Activated B cell treated with CpG ODN at 0.5 μM for 24 hours (primary cell): ENCODE results near the gene MRPL2. TPM values are rescaled to one million over a fixed set of nuclear protein-coding genes. Genes with fewer than 3 reads are reported as not detected.
A peak's percentile ranks its signal among the peaks of the same experiment; 100 is the strongest.

Source experiments
- ATAC-seq: fragments of 200-7000 bp; cut with Tn5 transposase; one replicate; pipeline ENCODE4 v1.10.0; 2021; ENCODE audit warnings: low read depth, mild to moderate bottlenecking, moderate library complexity
- CTCF ChIA-PET: fragments of 350-600 bp; sonication (Branson Sonifier 250); formaldehyde crosslinking; loops from one replicate; lab custom pipeline; 2021; ENCODE audit warnings: antibody characterized with exemption; lab: Charles Lee
- POLR2A ChIA-PET: fragments of 350-600 bp; sonication (Branson Sonifier 250); formaldehyde crosslinking; loops from one replicate; lab custom pipeline; 2021; ENCODE audit warnings: antibody characterized with exemption; lab: Charles Lee
- DNase-seq: peaks from one replicate; pipeline ENCODE4 v3.0.0; 2022
- H3K27ac Mint-ChIP-seq: one replicate; pipeline ENCODE4 v1.8.0; 2020; ENCODE audit warnings: mixed read lengths
- H3K27me3 Mint-ChIP-seq: one replicate; pipeline ENCODE4 v1.8.0; 2021; ENCODE audit warnings: mixed read lengths
- H3K36me3 Mint-ChIP-seq: one replicate; pipeline ENCODE4 v1.8.0; 2021; ENCODE audit warnings: low read depth, mixed read lengths
- H3K4me1 Mint-ChIP-seq: one replicate; pipeline ENCODE4 v1.8.0; 2021; ENCODE audit warnings: mixed read lengths
- H3K4me3 Mint-ChIP-seq: one replicate; pipeline ENCODE4 v1.8.0; 2020; ENCODE audit warnings: mild to moderate bottlenecking, mixed read lengths
- H3K9me3 Mint-ChIP-seq: one replicate; pipeline ENCODE4 v1.8.0; 2020; ENCODE audit warnings: mixed read lengths
- intact Hi-C: fragments of 100-400 bp; cut with micrococcal nuclease; formaldehyde crosslinking; loops from one replicate; pipeline ENCODE4 v1.15.1; 2024
- total RNA-seq: library from RNA; stranded (reverse); gene quantifications from 2 replicates; pipeline ENCODE4 v1.2.3, GENCODE V29; 2022
- TF ChIP-seq, protein P1 (sequence below): fragments of 200-600 bp; IDR thresholded peaks from one replicate; pipeline ENCODE4 v1.8.0; 2022; ENCODE audit warnings: antibody characterized with exemption, mild to moderate bottlenecking

MRPL2 gene
- total RNA-seq, 1 donor from 2014 or later: 43.9 TPM

DNA sequence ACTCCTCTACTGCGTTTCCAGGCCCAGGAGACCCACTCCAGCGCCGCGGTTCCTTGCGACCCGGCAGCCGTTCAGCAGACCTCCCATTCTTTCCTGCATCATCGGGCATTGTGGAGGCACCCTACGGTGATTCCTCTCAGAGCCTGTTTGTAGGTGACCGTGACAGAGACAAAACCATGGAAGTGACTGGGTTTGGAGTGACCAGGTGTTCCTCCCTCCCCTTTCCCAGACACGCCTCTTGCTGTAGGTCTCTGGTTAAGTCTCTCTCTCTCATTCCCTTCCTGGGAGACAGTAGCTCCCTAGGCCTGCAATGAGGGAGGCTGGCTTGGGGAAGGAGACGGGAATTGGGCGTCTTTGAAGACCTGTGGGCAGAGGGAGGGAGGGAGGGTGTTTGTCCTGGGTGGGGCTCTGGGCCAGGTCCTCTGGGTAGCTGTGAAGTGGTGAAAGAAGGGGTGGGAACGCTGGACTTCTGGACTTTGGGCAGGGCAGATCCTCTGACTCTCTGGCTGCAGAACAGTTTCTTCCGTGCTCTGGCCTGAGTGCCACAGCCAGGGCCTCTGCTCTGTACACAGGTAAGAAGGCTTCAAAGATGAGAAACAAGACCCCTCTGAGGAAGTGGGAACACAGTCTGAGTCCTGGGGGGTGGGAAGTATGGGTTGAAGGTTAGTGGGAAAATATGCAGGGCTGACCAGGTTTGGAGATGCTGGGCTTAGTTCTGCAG is 960 bp upstream of the MRPL2 start:
- Mint-ChIP-seq H3K27me3 (no peaks in the 10 kb centered on the region), H3K27ac (peak overlapping the region; percentile 97), H3K36me3 (peaks cover 46% of the 10 kb centered on the region), H3K4me3 (peak overlapping the region; percentile 95), H3K4me1 (peaks cover 37% of the 10 kb centered on the region), H3K9me3 (no peaks in the 10 kb centered on the region)
- TF ChIP-seq, protein P1, sequence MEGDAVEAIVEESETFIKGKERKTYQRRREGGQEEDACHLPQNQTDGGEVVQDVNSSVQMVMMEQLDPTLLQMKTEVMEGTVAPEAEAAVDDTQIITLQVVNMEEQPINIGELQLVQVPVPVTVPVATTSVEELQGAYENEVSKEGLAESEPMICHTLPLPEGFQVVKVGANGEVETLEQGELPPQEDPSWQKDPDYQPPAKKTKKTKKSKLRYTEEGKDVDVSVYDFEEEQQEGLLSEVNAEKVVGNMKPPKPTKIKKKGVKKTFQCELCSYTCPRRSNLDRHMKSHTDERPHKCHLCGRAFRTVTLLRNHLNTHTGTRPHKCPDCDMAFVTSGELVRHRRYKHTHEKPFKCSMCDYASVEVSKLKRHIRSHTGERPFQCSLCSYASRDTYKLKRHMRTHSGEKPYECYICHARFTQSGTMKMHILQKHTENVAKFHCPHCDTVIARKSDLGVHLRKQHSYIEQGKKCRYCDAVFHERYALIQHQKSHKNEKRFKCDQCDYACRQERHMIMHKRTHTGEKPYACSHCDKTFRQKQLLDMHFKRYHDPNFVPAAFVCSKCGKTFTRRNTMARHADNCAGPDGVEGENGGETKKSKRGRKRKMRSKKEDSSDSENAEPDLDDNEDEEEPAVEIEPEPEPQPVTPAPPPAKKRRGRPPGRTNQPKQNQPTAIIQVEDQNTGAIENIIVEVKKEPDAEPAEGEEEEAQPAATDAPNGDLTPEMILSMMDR: no peak
- POLR2A ChIA-PET: interaction anchor here (0.7 to 2.9 kb wide), 8 partner anchors 11 to 740 kb away, joined by 4 to 20 read pairs (median 10); partner anchors contain the start of genes CUL9, KLHDC3, MEA1 and PPP2R5D
- intact Hi-C loops: no loop called here
- CTCF ChIA-PET: no interaction called here
- no peak for DNase-seq
- no peak for ATAC-seq

DNA sequence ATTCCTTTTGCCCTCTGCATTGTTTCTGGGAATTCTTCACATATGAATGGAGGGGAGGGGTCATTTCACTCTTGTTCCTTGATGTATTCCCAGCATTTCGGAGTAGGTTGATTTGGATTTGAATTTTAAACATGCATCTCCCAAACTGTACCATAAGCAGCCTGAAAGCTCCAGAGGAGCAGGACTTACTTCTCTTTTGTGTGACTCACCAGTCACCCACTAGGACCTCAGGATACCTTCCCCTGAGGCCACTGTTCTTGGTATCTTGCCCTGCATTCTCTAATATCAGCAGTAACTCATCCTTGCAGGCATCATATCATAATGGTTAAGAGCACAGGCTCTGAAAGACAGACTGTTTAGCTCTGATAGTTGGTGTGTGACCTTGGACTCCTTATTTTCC is 703 bp downstream of the MRPL2 start:
- ChIA-PET POLR2A (interaction anchor here (0.6 to 2.9 kb wide), 16 partner anchors 9 to 578 kb away, joined by 3 to 33 read pairs (median 4); partner anchors contain the start of genes CNPY3, CUL9, KLHDC3 and MEA1), CTCF (no interaction called here)
- peaks cover 45% of the 10 kb centered on the region for H3K36me3 Mint-ChIP-seq
- DNase-seq: no peak
- peak overlapping the region; percentile 95 for H3K4me3 Mint-ChIP-seq
- peaks cover 45% of the 10 kb centered on the region for H3K4me1 Mint-ChIP-seq
- no peaks in the 10 kb centered on the region for H3K9me3 Mint-ChIP-seq
- H3K27me3 Mint-ChIP-seq: no peaks in the 10 kb centered on the region
- H3K27ac Mint-ChIP-seq: peak overlapping the region; percentile 97
- TF ChIP-seq, protein P1: no peak
- intact Hi-C loops: loop anchor here (2.0 to 10.0 kb wide), 5 partner anchors 74 to 518 kb away; partner anchors contain the start of genes BICRAL, DNPH1, POLH and PPP2R5D
- no peak for ATAC-seq

DNA sequence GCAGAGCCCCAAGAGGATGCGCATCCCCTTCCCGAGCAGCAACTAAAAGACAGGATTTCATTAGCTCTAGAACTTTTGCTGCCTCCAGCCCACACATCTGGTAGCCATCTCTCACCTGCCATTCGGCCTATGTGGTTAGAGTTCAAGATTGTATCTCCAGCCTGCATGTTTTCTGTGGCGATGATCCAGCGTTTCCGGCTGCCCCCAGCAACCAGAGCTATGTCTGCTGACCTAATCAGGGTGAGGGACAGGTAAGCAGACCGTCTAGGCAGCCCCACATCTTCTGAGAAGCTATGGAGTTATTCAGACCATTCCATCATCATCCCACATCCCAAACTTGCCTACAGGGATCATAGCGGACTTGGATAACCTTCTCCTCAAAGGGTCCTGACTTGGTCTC is 3.3 kb downstream of the MRPL2 start:
- no peak for DNase-seq
- ChIA-PET POLR2A (interaction anchor here (0.9 to 3.6 kb wide), 4 partner anchors 23 to 77 kb away, joined by 3 to 37 read pairs (median 3); partner anchors contain the start of genes KLHDC3 and RRP36), CTCF (no interaction called here)
- Mint-ChIP-seq H3K27me3 (no peaks in the 10 kb centered on the region), H3K4me1 (peaks cover 60% of the 10 kb centered on the region), H3K4me3 (no peak overlapping the region), H3K9me3 (no peaks in the 10 kb centered on the region), H3K36me3 (peaks cover 48% of the 10 kb centered on the region), H3K27ac (peak overlapping the region; percentile 30)
- TF ChIP-seq, protein P1: no peak
- ATAC-seq: no peak
- intact Hi-C loops: loop anchor here (5.0 to 10.0 kb wide), 3 partner anchors 169 to 309 kb away; partner anchors contain the start of genes BICRAL, DNPH1 and ZNF318

DNA sequence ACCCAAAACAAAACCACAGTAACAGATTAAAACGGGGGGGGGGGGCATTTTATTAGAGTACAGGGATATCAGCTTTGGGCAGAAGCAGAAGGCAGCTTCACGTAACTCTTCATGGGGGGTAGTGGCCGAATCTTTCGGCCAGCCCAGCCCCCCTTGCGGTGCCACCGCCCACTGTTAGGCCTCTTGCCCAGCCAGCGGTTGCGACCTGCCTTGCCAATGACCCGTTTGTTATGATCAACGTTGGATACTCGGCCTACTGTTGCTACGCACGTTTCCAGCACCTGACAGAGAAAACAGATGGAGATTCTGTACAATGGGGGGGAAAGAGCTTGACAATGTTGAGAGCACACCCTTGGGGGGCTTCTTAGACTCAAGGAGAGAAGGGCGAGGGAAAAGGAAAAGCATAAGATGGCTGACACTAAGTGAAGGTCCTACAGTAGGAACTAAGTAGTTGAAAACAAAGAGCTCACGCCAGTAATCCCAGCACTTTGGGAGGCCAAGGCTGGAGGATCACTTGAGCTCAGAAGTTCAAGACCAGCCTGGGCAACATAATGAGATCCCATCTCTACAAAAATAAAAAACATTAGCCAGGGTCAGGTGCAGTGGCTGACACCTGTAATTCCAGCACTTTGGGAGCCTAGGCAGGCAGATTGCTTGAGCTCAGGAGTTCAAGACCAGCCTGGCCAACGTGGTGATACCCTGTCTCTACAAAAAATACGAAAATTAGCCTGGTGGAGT is 4.9 kb downstream of the MRPL2 start:
- TF ChIP-seq, protein P1: no peak
- Mint-ChIP-seq H3K4me1 (peaks cover 44% of the 10 kb centered on the region), H3K27ac (peak overlapping the region; percentile 90), H3K9me3 (no peaks in the 10 kb centered on the region), H3K36me3 (peaks cover 58% of the 10 kb centered on the region), H3K4me3 (peak overlapping the region; percentile 90), H3K27me3 (no peaks in the 10 kb centered on the region)
- ATAC-seq: no peak
- intact Hi-C loops: loop anchor here (10.0 kb wide), 2 partner anchors 170 to 310 kb away; partner anchors contain the start of genes DNPH1 and ZNF318
- ChIA-PET CTCF (interaction anchor here (1.0 kb wide), 1 partner anchor 154 kb away, joined by 3 read pairs; no protein-coding TSS in a partner anchor), POLR2A (interaction anchor here (0.5 to 3.6 kb wide), 28 partner anchors 24 to 764 kb away, joined by 3 to 43 read pairs (median 4); partner anchors contain the start of genes ABCC10, CNPY3, KLHDC3 and MEA1)
- DNase-seq: no peak
